HL-60 (cell line): ENCODE measurements around the gene VSIG10L2.

Source experiments
- DNase-seq, 2 experiments: peaks; one replicate each; pipeline ENCODE4 v3.0.0-alpha.2; 2010 to 2020; ENCODE audit warnings: low read depth in 1 of 2, low spot score in 1 of 2
- H3K27ac ChIP-seq: fragments of 250-450 bp; sonication (Bioruptor Pico); replicated peaks from 2 replicates; pipeline ENCODE4 v1.5.1; 2020; ENCODE audit warnings: mild to moderate bottlenecking, moderate library complexity
- H3K27me3 ChIP-seq: fragments of 250-450 bp; sonication (Bioruptor Pico); 2 replicates; pipeline ENCODE4 v1.5.1; 2021; ENCODE audit warnings: mild to moderate bottlenecking, moderate library complexity; ENCODE audit not compliant: insufficient read depth, poor library complexity, severe bottlenecking
- H3K4me3 ChIP-seq: replicated peaks from 2 replicates; pipeline ENCODE4 v1.5.1; 2011; ENCODE audit warnings: mild to moderate bottlenecking, control low read depth, low read length; ENCODE audit not compliant: insufficient read depth
- GABPA ChIP-seq: IDR thresholded peaks from 2 replicates; pipeline ENCODE4 v1.6.1; 2012; ENCODE audit warnings: low read depth
- POLR2AphosphoS5 ChIP-seq: IDR thresholded peaks from 2 replicates; pipeline ENCODE4 v1.6.1; 2012; ENCODE audit warnings: low read depth
- SPI1 ChIP-seq: IDR thresholded peaks from 2 replicates; pipeline ENCODE4 v1.6.1; 2012; ENCODE audit warnings: low read depth, mild to moderate bottlenecking, borderline replicate concordance
- TF ChIP-seq, protein P1 (sequence below): IDR thresholded peaks from 2 replicates; pipeline ENCODE4 v1.6.1; 2012; ENCODE audit warnings: low read depth; ENCODE audit not compliant: insufficient replicate concordance
- TF ChIP-seq, protein P2 (sequence below): IDR thresholded peaks from one replicate; pipeline ENCODE4 v1.5.1; 2011; ENCODE audit warnings: low read length, control low read depth, inconsistent platforms; ENCODE audit not compliant: insufficient read depth

The VSIG10L2 gene

GRCh38 chr11:125957618-125958332 lies 11.9 kb downstream of the VSIG10L2 start:
- no peaks in the 10 kb centered on the region for H3K27me3 ChIP-seq
- H3K27ac ChIP-seq: no peak overlapping the region
- H3K4me3 ChIP-seq: no peak overlapping the region
- TF ChIP-seq, protein P1, sequence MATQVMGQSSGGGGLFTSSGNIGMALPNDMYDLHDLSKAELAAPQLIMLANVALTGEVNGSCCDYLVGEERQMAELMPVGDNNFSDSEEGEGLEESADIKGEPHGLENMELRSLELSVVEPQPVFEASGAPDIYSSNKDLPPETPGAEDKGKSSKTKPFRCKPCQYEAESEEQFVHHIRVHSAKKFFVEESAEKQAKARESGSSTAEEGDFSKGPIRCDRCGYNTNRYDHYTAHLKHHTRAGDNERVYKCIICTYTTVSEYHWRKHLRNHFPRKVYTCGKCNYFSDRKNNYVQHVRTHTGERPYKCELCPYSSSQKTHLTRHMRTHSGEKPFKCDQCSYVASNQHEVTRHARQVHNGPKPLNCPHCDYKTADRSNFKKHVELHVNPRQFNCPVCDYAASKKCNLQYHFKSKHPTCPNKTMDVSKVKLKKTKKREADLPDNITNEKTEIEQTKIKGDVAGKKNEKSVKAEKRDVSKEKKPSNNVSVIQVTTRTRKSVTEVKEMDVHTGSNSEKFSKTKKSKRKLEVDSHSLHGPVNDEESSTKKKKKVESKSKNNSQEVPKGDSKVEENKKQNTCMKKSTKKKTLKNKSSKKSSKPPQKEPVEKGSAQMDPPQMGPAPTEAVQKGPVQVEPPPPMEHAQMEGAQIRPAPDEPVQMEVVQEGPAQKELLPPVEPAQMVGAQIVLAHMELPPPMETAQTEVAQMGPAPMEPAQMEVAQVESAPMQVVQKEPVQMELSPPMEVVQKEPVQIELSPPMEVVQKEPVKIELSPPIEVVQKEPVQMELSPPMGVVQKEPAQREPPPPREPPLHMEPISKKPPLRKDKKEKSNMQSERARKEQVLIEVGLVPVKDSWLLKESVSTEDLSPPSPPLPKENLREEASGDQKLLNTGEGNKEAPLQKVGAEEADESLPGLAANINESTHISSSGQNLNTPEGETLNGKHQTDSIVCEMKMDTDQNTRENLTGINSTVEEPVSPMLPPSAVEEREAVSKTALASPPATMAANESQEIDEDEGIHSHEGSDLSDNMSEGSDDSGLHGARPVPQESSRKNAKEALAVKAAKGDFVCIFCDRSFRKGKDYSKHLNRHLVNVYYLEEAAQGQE: no peak
- TF ChIP-seq GABPA: no peak
- TF ChIP-seq, protein P2, sequence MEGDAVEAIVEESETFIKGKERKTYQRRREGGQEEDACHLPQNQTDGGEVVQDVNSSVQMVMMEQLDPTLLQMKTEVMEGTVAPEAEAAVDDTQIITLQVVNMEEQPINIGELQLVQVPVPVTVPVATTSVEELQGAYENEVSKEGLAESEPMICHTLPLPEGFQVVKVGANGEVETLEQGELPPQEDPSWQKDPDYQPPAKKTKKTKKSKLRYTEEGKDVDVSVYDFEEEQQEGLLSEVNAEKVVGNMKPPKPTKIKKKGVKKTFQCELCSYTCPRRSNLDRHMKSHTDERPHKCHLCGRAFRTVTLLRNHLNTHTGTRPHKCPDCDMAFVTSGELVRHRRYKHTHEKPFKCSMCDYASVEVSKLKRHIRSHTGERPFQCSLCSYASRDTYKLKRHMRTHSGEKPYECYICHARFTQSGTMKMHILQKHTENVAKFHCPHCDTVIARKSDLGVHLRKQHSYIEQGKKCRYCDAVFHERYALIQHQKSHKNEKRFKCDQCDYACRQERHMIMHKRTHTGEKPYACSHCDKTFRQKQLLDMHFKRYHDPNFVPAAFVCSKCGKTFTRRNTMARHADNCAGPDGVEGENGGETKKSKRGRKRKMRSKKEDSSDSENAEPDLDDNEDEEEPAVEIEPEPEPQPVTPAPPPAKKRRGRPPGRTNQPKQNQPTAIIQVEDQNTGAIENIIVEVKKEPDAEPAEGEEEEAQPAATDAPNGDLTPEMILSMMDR: no peak
- no peak for DNase-seq

GRCh38 chr11:125958872-125959400 lies 13.1 kb downstream of the VSIG10L2 start:
- no peak for DNase-seq
- no peak overlapping the region for H3K27ac ChIP-seq
- no peaks in the 10 kb centered on the region for H3K27me3 ChIP-seq
- no peak for TF ChIP-seq SPI1
- no peak for TF ChIP-seq POLR2AphosphoS5
- TF ChIP-seq, protein P2: no peak
- TF ChIP-seq, protein P1: no peak
- no peak for TF ChIP-seq GABPA
- H3K4me3 ChIP-seq: no peak overlapping the region

DNA sequence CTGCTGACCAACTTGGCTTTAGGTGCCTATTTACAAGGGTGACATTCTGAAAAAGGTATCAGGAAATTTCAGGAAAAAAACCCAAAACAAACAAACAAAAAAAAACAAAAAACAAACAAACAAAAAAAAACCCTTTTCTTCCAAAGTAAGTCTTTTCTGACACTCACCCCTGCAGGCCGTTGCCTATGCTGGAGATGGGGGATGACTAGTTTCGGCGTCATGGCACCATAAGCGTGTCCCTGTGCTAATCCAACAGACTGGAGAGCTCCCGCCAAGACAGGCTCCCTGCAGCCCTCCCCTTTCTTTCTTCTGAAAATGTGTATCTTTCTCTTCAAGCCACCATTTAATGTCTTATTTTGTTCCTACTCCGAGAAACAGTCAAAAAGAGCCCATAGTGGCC lies 13.7 kb downstream of the VSIG10L2 start:
- TF ChIP-seq, protein P2: no peak
- TF ChIP-seq GABPA: no peak
- TF ChIP-seq, protein P1: no peak
- no peak for TF ChIP-seq SPI1
- no peak for TF ChIP-seq POLR2AphosphoS5

More for the DNA sequence above, 13.7 kb downstream of the VSIG10L2 start:
- no peak for DNase-seq
- H3K27me3 ChIP-seq: no peaks in the 10 kb centered on the region
- no peak overlapping the region for H3K27ac ChIP-seq
- H3K4me3 ChIP-seq: no peak overlapping the region
